G401.6 (cell line): ENCODE measurements around the gene JMY.

Source experiments
- FAIRE-seq: peaks from 2 replicates; lab custom pipeline; 2012; peaks lifted over from hg19 to GRCh38; lab: Jason Lieb, UNC

The JMY gene

GRCh38 chr5:79287907-79288306 is 52.0 kb downstream of the JMY start:
- FAIRE-seq: peak; percentile 44

- no peak for FAIRE-seq
Measured at GRCh38 chr5:79295029-79295428, 59.1 kb downstream of the JMY start.

GRCh38 chr5:79297661-79298060 is 61.7 kb downstream of the JMY start:
- no peak for FAIRE-seq

- no peak for FAIRE-seq
Measured at GRCh38 chr5:79301046-79301712, 65.2 kb downstream of the JMY start.

GRCh38 chr5:79302454-79302853 is 66.5 kb downstream of the JMY start:
- FAIRE-seq: no peak

GRCh38 chr5:79305706-79306105 is 69.8 kb downstream of the JMY start:
- no peak for FAIRE-seq

GRCh38 chr5:79318935-79319614 is 83.1 kb downstream of the JMY start:
- FAIRE-seq: no peak

GRCh38 chr5:79329453-79329852 is 93.5 kb downstream of the JMY start:
- no peak for FAIRE-seq

- no peak for FAIRE-seq
Measured at GRCh38 chr5:79330071-79330470, 94.1 kb downstream of the JMY start.

- FAIRE-seq: no peak
Measured at GRCh38 chr5:79333852-79334557, 98.1 kb downstream of the JMY start.

GRCh38 chr5:79346420-79346824 is 110.5 kb downstream of the JMY start:
- no peak for FAIRE-seq

- FAIRE-seq: no peak
Measured at GRCh38 chr5:79349047-79349446, 113.1 kb downstream of the JMY start.

- no peak for FAIRE-seq
Measured at GRCh38 chr5:79349881-79350280, 114.0 kb downstream of the JMY start.

GRCh38 chr5:79357398-79357797 is 121.5 kb downstream of the JMY start:
- FAIRE-seq: no peak
